GM18909 (cell line): Measurements from ENCODE around the gene CLIC4.
"Not testable (repeated sequence)": the region's sequence is repeated elsewhere in the genome, so short reads cannot be mapped to it uniquely, and the experiment has no call there.

Experiments used
- ATAC-seq: cut with Tn5 transposase; IDR thresholded peaks from one replicate; pipeline ENCODE4 v1.9.1; 2021; ENCODE audit warnings: mild to moderate bottlenecking; ENCODE audit not compliant: unreplicated experiment, poor library complexity

Gene CLIC4

DNA sequence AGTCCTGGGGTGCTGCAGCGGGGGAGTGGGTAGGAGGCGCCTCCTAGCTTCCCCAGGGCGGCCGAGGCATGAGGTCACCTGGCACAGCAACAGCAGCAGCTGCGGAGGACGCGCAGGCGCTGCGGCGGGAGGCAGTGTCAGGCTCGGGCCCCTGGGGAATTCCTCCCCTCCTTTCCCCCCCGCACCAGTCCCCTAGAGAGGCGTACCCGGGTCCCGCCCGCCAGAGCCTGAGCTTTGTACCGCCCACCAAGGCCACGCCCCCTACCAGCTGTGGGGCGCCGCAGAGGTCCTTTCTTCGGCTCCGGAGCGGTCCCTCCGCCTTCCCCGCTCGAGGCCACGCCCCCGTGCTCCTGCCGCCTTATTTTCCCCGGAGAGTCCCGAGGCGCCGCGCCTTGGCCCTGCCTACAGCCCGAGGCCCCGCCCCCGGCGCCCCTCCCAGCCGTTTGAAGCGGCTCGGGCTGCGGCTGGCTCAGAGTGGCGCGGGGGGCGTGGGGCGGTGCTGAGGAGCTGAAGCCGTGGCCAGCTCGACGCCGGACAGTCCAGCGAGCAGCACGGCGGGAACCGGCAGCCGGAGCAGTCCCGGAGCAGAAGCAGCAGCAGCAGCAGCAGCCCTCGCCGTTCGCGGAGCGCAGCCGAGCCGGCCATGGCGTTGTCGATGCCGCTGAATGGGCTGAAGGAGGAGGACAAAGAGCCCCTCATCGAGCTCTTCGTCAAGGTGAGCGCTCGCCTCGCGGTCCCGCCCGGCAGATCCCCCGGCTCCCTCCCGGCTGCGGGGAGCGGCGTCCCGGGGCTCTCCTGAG, at the start of gene CLIC4:
Gene CLIC4, plus strand, starts transcription at position 537 of the 800 bp plus-strand sequence. Its CDS starts 107 bp downstream, at position 644.
- peak; percentile 68 for ATAC-seq

- ATAC-seq, result no peak
Observed at GRCh38 chr1:24696041-24696755, 49.0 kb upstream of the CLIC4 start.

GRCh38 chr1:24696756-24697330, 48.4 kb upstream of the CLIC4 start:
- ATAC-seq, result no peak

DNA sequence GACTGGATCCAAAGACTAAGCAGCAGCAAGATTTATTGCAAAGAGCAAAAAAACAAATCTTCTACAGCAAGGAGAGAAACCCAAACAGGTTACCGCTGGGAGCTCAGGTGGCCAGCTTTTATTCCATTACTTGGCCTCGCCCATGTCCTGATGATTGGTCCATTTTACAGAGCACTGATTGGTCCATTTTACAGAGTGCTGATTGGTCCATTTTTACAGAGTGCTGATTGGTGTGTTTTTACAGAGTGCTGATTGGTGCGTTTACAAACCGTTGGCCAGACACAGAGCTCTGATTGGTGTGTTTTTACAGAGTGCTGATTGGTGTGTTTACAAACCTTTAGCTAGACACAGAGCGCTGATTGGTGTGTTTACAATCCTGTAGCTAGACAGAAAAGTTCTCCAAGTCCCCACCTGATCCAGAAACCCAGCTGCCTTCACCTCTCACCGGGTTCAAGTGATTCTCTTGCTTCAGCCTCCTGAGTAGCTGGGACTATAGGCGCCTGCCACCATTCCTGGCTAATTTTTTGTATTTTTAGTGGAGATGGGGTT, 47.7 kb upstream of the CLIC4 start:
- ATAC-seq, result not testable (repeated sequence)

DNA sequence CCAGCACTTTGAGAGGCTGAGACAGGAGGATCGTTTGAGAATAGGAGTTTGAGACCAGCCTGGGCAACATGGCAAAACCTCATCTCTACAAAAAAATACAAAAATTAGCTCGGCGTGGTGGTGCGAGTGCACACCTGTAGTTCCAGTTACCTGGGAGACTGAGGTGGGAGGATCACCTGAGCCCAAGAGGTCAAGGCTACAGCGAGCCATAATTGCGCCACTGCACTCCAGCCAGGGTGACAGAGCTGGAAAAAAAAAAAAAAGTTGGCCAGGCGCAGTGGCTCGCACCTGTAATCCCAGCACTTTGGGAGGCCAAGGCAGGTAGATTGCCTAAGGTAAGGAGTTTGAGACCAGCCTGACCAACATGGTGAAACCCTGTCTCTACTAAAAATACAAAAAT, 46.9 kb upstream of the CLIC4 start:
- not testable (repeated sequence) for ATAC-seq

GRCh38 chr1:24699628-24700027, 45.6 kb upstream of the CLIC4 start:
- ATAC-seq, result no peak

DNA sequence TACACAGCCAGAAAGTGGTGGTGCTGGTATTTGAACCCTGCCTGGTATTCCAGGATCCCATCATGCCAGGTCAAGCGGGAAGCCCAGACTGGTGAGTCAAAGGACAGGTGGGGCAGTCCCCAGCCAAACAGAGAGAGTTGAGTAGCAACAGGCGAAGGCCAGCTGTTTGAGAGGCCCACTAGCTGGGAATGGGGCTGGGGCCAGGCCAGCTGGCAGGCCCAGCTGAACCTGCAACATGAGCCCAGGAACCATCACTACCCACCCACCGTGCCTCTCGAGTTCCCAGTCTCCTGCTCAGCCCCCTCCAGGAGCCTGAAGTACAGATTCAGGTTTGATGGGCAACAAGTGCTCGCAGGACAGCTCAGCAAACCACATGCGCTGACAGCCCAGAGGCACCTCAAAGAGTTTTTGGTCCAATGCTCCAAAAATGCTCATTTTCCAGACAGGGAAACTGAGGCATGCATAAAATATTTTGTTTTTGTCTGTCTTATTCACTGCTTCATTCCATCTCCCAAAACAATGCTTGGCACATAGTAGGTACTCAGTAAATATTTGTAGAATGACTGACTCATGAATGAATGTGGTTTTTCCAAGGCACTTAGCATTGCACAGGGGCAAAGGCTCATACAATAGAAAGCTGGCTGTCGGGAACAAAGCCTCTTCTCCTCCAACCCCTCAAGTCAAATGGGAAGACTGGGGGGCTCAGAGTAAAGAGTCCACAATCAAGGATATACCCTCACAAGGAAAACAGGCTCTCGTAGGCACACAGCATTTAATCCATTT, 42.5 kb upstream of the CLIC4 start:
- ATAC-seq, result no peak

GRCh38 chr1:24704411-24705259, 40.6 kb upstream of the CLIC4 start:
- ATAC-seq, result no peak

DNA sequence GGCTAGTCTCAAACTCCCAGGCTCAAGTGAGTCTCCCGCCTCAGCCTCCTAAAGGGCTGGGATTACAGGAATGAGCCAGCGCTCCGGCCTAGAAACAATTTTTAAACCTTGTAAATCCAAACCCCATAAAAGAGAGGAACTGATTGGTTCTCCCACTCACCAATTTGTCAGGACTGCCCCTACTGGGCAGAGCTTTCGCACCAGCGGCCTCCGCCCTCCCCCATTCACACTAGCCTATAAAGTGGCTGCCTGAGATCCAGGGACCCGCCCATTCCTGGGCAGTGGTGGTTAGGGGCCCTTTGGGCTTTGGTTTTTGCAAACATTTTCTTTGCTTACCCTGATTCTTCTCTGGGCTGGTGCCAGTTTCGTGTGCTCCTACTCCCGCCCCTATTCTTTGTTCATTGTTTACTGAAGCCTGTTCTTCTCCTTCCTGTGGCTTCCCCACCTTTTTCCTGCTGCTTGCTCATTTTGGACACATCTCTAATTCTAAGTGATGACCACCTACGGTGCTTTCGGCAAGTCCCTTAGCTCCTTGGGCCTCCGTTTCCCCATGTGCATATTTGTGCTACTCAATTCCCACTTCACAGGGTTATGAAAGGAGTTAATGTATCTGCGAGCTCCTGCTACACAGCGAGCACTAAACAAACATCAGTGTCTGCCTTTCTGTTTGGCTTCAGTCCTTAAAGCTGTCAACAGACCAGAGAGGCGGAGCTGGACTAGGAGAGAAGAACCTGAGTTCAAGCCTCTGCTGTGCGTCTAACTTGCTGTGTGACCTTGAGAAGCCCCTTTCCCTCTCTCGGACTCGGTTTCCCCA, 39.8 kb upstream of the CLIC4 start:
- no peak for ATAC-seq

DNA sequence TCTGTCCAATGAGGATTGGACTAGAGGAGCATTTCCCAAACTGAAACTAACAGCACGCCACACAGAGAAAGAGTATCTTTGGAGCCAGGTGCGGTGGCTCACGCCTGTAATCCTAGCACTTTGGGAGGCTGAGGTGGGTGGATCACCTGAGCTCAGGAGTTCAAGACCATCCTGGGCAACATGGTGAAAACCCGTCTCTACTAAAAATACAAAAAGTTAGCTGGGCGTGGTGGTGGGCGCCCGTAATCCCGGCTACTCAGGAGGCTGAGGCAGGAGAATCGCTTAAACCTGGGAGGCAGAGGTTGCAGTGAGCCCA, 39.2 kb upstream of the CLIC4 start:
- not testable (repeated sequence) for ATAC-seq

DNA sequence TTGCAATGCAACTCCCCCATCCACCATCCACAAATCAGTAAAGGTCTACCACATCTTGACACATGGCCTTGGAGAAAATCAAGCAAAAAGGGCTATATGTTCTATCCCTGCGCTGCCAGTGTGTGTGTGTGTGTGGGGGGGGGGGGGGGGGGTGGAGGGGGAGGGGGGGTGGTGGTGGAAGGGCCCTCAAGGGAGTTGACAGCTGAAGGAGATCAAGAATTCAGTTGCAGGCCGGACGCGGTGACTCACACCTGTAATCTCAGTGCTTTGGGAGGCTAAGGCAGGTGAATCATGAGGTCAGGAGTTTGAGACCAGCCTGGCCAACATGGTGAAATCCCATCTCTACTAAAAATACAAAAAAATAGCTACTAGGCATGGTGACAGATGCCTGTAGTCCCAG, 37.6 kb upstream of the CLIC4 start:
- ATAC-seq, result no peak

- ATAC-seq, result no peak
Observed at GRCh38 chr1:24708938-24709337, 36.3 kb upstream of the CLIC4 start.

DNA sequence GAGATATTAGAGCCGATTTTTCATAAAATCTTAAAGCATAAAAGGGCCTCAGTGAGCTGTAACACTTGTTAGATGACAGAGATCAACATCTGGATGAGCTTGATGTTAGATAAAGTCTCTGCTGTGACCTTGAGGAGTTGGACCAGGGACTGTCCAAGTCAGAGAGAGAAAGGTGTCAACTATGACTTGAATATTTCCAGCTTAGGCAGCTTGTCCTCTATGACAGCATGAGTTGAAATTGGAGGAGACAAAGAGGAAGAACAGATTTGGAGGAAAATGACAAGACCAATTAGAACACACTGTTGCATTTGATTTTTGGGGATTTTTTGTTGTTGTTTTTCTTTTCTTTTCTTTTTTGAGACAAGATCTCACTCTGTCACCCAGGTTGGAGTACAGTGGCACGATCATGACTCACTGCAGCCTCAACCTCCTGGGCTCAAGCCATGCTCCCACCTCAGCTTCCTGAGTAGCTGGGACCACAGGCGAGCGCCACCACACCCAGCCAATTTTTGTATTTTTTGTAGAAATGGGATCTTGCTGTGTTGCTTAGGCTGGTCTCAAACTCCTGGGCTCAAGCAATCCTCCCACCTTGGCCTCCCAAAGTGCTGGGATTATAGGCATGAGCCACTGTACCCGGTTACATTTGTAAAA, 35.3 kb upstream of the CLIC4 start:
- no peak for ATAC-seq

DNA sequence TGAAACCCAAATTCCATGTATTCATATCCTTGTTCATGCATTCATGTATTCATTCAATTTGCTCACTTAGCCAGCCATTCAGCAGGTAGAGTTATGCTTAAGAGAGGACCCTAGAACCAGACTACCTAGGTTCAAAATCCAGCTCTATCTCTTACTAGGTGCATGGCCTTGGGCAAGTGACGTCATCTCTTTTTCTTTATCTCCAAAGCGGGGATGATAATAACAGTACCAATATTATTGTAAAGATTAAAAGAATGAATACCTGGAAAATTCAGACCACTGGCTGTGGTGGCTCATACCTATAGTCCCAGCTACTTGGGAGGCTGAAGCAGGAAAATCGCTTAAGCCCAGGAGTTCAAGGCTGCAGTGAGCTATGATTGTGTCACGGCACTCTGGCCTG, 33.9 kb upstream of the CLIC4 start:
- no peak for ATAC-seq

GRCh38 chr1:24713176-24713575, 32.1 kb upstream of the CLIC4 start:
- ATAC-seq, result no peak

GRCh38 chr1:24713736-24714135, 31.5 kb upstream of the CLIC4 start:
- no peak for ATAC-seq

- ATAC-seq, result no peak
Observed at GRCh38 chr1:24714859-24715520, 30.3 kb upstream of the CLIC4 start.

DNA sequence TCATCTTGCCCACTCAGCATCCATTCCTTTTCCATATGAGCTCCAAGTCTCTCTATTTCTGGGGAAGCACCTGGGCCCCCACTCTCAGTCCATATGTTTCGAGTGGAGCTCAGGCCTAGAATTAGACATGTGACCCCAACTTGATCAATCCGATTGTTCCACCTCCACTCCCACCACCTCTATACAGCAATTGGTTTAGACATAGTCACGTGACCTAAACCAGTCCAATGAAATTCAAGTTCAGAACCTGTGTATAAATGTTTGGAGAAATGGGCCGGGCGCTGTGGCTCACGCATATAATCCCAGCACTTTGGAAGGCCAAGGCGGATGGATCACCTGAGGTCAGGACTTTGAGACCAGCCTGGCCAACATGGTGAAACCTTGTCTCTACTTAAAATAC, 29.6 kb upstream of the CLIC4 start:
- ATAC-seq, result no peak
